ENCODE data around the gene SLC22A7. TPM values are rescaled to one million over a fixed set of nuclear protein-coding genes. Genes with fewer than 3 reads are reported as not detected.

The SLC22A7 gene
- total RNA-seq, 4 donors from 2014 or later, result not detected

DNA sequence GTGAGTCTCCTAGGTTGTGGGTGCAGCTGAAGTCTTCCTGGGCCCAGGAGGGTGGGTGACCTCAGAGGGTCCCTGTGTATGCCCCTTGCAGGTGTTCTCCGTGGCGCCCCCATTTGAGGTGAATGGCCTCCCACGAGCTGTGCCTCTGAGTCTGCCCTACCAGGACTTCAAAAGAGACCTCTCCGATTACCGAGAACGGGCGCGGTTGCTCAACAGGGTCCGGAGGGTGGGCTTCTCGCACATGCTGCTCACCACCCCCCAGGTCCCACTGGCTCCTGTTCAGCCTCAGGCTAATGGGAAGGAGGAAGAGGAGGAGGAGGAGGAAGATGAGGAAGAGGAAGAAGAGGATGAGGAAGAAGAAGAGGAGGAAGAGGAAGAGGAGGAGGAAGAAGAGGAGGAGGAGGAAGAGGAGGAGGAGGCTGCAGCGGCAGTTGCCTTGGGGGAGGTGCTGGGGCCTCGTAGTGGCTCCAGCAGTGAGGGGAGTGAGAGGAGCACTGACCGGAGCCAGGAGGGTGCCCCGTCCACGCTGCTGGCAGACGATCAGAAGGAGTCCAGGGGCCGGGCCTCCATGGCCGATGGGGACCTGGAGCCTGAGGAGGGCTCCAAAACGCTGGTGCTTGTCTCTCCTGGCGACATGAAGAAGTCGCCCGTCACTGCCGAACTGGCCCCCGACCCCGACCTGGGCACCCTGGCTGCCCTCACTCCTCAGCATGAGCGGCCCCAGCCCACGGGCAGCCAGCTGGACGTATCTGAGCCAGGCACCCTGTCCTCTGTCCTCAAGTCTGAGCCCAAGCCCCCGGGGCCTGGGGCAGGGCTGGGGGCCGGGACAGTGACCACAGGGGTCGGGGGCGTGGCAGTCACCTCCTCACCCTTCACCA, 15.2 kb upstream of the SLC22A7 start:
- DNase-seq (ENCODE audit: low spot score in 2 of 2), result no peak
- Histone ChIP-seq H3K4me1 (peaks cover 0 to 8% (median 0%) of the 10 kb centered on the region in 4 donors), H3K27ac (no peak overlapping the region), H3K9me3 (no peaks in the 10 kb centered on the region), H3K36me3 (no peaks in the 10 kb centered on the region), H3K27me3 (peaks cover 0 to 38% of the 10 kb centered on the region in 2 donors), H3K4me3 (no peak overlapping the region)
- 75% methylated on average over 18 to 31 of the region's 32 CpGs for WGBS, 2 donors
- no peak for TF ChIP-seq POLR2A (IDR thresholded peaks at IDR 0.05)

DNA sequence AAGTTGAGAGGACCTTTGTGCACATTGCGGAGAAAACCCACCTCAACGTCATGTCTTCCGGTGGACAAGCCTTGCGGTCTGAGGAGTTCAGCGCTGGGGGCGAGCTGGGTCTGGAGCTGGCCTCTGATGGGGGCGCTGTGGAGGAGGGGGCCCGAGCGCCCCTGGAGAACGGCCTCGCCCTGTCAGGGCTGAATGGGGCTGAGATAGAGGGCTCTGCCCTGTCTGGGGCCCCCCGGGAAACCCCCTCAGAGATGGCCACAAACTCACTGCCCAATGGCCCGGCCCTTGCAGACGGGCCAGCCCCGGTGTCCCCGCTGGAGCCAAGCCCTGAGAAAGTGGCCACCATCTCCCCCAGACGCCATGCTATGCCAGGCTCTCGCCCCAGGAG, 14.6 kb upstream of the SLC22A7 start:
- TF ChIP-seq POLR2A (IDR thresholded peaks at IDR 0.05) (no peak), EP300 (IDR thresholded peaks at IDR 0.05) (no peak)
- TF ChIP-seq, protein P1, sequence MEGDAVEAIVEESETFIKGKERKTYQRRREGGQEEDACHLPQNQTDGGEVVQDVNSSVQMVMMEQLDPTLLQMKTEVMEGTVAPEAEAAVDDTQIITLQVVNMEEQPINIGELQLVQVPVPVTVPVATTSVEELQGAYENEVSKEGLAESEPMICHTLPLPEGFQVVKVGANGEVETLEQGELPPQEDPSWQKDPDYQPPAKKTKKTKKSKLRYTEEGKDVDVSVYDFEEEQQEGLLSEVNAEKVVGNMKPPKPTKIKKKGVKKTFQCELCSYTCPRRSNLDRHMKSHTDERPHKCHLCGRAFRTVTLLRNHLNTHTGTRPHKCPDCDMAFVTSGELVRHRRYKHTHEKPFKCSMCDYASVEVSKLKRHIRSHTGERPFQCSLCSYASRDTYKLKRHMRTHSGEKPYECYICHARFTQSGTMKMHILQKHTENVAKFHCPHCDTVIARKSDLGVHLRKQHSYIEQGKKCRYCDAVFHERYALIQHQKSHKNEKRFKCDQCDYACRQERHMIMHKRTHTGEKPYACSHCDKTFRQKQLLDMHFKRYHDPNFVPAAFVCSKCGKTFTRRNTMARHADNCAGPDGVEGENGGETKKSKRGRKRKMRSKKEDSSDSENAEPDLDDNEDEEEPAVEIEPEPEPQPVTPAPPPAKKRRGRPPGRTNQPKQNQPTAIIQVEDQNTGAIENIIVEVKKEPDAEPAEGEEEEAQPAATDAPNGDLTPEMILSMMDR (IDR thresholded peaks at IDR 0.05), result no peak
- peaks cover 0 to 8% (median 0%) of the 10 kb centered on the region in 4 donors for H3K4me1 ChIP-seq
- DNase-seq (ENCODE audit: low spot score in 2 of 2), result no peak
- no peaks in the 10 kb centered on the region for H3K9me3 ChIP-seq
- WGBS, 2 donors, result 83 to 89% methylated on average over 13 to 16 of the region's 18 CpGs
- H3K27ac ChIP-seq, result no peak overlapping the region
- H3K36me3 ChIP-seq, result no peaks in the 10 kb centered on the region
- H3K27me3 ChIP-seq, result peaks cover 0 to 38% of the 10 kb centered on the region in 2 donors
- H3K4me3 ChIP-seq, result no peak overlapping the region

DNA sequence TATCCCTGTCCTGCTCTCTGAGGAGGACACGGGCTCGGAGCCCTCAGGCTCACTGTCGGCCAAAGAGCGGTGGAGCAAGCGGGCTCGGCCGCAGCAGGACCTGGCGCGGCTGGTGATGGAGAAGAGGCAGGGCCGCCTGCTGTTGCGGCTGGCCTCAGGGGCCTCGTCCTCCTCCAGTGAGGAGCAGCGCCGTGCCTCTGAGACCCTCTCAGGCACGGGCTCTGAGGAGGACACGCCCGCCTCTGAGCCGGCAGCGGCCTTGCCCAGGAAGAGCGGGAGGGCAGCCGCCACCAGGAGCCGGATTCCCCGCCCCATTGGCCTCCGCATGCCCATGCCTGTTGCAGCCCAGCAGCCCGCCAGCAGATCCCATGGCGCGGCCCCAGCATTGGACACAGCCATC, 14.2 kb upstream of the SLC22A7 start:
- TF ChIP-seq, protein P1 (IDR thresholded peaks at IDR 0.05), result no peak
- TF ChIP-seq POLR2A (IDR thresholded peaks at IDR 0.05), result no peak
- TF ChIP-seq EP300 (IDR thresholded peaks at IDR 0.05), result no peak
- Histone ChIP-seq H3K4me1 (peaks cover 0 to 8% (median 0%) of the 10 kb centered on the region in 4 donors), H3K36me3 (no peaks in the 10 kb centered on the region), H3K27ac (no peak overlapping the region), H3K9me3 (no peaks in the 10 kb centered on the region), H3K4me3 (no peak overlapping the region), H3K27me3 (peaks cover 0 to 38% of the 10 kb centered on the region in 2 donors)
- 82 to 83% methylated on average over 14 to 23 of the region's 27 CpGs for WGBS, 2 donors
- DNase-seq (ENCODE audit: low spot score in 2 of 2), result no peak

DNA sequence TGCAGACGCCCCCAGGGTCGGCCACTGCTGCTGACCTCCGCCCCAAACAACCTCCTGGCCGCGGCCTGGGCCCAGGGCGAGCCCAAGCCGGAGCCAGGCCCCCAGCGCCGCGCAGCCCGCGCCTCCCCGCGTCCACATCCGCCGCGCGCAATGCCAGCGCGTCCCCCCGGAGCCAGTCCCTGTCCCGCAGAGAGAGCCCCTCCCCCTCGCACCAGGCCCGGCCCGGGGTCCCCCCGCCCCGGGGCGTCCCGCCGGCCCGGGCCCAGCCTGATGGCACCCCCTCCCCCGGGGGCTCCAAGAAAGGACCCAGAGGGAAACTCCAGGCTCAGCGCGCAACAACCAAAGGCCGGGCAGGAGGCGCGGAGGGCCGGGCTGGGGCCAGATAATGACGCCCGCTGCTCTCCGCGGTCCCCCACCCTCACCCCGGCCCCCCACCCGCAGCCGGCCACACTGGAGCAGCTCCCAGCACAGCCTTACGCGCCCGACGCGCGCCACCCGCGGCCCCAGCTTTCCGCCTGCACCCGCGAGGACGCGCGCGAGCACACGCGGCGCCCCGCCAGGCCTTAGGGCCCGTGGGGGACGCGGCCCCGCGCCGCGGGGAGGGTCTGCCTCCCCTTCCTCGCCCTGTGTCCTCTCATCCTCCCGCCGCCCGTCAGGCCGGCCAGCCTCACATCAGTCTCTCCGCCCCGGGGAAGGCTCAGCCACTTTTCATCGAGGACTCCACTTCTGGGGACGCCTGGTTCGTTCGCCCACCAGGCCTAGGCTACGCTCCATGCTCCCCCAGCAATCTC, 12.9 kb upstream of the SLC22A7 start:
- Histone ChIP-seq H3K36me3 (no peaks in the 10 kb centered on the region), H3K9me3 (no peaks in the 10 kb centered on the region), H3K4me1 (peaks cover 0 to 8% (median 0%) of the 10 kb centered on the region in 4 donors), H3K4me3 (no peak overlapping the region), H3K27ac (no peak overlapping the region), H3K27me3 (peaks cover 0 to 31% of the 10 kb centered on the region in 2 donors)
- no peak for DNase-seq (ENCODE audit: low spot score in 2 of 2)
- 8% methylated on average over 40 to 67 of the region's 83 CpGs for WGBS, 2 donors
- TF ChIP-seq, protein P1 (IDR thresholded peaks at IDR 0.05), result no peak
- TF ChIP-seq POLR2A (IDR thresholded peaks at IDR 0.05) (no peak), EP300 (IDR thresholded peaks at IDR 0.05) (no peak)

DNA sequence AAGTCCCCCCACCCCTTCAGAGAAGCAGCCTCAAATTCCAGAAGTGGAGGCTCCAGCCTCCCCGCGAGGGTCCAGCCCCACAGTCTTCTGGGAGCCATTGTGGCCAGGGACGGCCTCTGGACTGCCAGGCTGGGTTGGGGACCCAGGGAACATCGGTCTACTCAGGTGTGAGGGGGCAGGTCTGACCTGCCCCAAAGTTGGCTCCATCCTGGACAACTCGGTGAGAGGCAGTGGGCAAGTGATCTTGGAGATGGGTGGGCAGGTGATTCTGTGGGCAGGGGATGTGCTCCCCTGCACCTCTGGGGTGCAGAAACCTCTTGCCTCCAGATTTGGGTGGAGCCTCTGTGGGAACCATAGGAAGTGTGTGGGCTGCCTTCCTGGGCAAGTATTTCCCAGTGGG, 12.2 kb upstream of the SLC22A7 start:
- DNase-seq (ENCODE audit: low spot score in 2 of 2), result no peak
- Histone ChIP-seq H3K4me1 (peaks cover 0 to 8% (median 0%) of the 10 kb centered on the region in 4 donors), H3K36me3 (no peaks in the 10 kb centered on the region), H3K4me3 (no peak overlapping the region), H3K27ac (no peak overlapping the region), H3K27me3 (peaks cover 0 to 25% of the 10 kb centered on the region in 2 donors), H3K9me3 (no peaks in the 10 kb centered on the region)
- 76 to 82% methylated on average over 5 of the region's 5 CpGs for WGBS, 2 donors
- TF ChIP-seq, protein P1 (IDR thresholded peaks at IDR 0.05), result no peak
- TF ChIP-seq EP300 (IDR thresholded peaks at IDR 0.05) (no peak), POLR2A (IDR thresholded peaks at IDR 0.05) (no peak)

All from tibial nerve (tissue), 4 donors.